GM18498 (cell line): ENCODE measurements around the gene EPM2AIP1.
"Not testable (repeated sequence)": the region's sequence is repeated elsewhere in the genome, so short reads cannot be mapped to it uniquely, and the experiment has no call there.

Experiments used
- ATAC-seq: cut with Tn5 transposase; IDR thresholded peaks from one replicate; pipeline ENCODE4 v1.9.1; 2021; ENCODE audit warnings: mild to moderate bottlenecking, moderate library complexity; ENCODE audit not compliant: unreplicated experiment

The EPM2AIP1 gene

GRCh38 chr3:36993326-36994283, 674 bp upstream of the EPM2AIP1 start, which contains the start of gene MLH1:
Gene MLH1, plus strand, starts transcription at chr3:36993518. Its CDS starts 30 bp downstream, at chr3:36993548.
- ATAC-seq: peak; percentile 92

- no peak for ATAC-seq
Observed at GRCh38 chr3:36991923-36992805, 767 bp downstream of the EPM2AIP1 start.

GRCh38 chr3:36991147-36991546, 1.8 kb downstream of the EPM2AIP1 start:
- no peak for ATAC-seq

GRCh38 chr3:36989568-36989967, 3.4 kb downstream of the EPM2AIP1 start:
- ATAC-seq: no peak

GRCh38 chr3:36989005-36989404, 3.9 kb downstream of the EPM2AIP1 start:
- no peak for ATAC-seq

GRCh38 chr3:36988356-36988755, 4.6 kb downstream of the EPM2AIP1 start:
- no peak for ATAC-seq

- no peak for ATAC-seq
Observed at GRCh38 chr3:36981006-36981405, 11.9 kb downstream of the EPM2AIP1 start.

GRCh38 chr3:36973139-36973538, 19.8 kb downstream of the EPM2AIP1 start:
- ATAC-seq: no peak

- ATAC-seq: no peak
Observed at GRCh38 chr3:36972163-36972562, 20.8 kb downstream of the EPM2AIP1 start.

GRCh38 chr3:36969540-36970432, 23.1 kb downstream of the EPM2AIP1 start:
- ATAC-seq: peak; percentile 100

GRCh38 chr3:36969085-36969484, 23.8 kb downstream of the EPM2AIP1 start:
- ATAC-seq: no peak

- ATAC-seq: no peak
Observed at GRCh38 chr3:36965440-36965839, 27.5 kb downstream of the EPM2AIP1 start.

- ATAC-seq: peak; percentile 56
Observed at GRCh38 chr3:36964817-36965216, 28.1 kb downstream of the EPM2AIP1 start.

GRCh38 chr3:36964331-36964730, 28.6 kb downstream of the EPM2AIP1 start:
- ATAC-seq: no peak

GRCh38 chr3:36963008-36963407, 29.9 kb downstream of the EPM2AIP1 start:
- not testable (repeated sequence) for ATAC-seq

- ATAC-seq: no peak
Observed at GRCh38 chr3:36960502-36960901, 32.4 kb downstream of the EPM2AIP1 start.

GRCh38 chr3:36959821-36960220, 33.1 kb downstream of the EPM2AIP1 start:
- ATAC-seq: no peak

- ATAC-seq: peak; percentile 10
Observed at GRCh38 chr3:36957862-36958686, 34.9 kb downstream of the EPM2AIP1 start.

- ATAC-seq: no peak
Observed at GRCh38 chr3:36957063-36957462, 35.9 kb downstream of the EPM2AIP1 start.

- ATAC-seq: no peak
Observed at GRCh38 chr3:36956155-36956554, 36.8 kb downstream of the EPM2AIP1 start.
